Panc1 (cell line): Measurements from ENCODE around the gene ANKRD13D.

ENCODE experiments used
- POLR2AphosphoS5 ChIP-seq: IDR thresholded peaks from 2 replicates; pipeline ENCODE4 v1.6.1; 2012; ENCODE audit warnings: mild to moderate bottlenecking, low read depth, low read length, moderate library complexity
- TCF7L2 ChIP-seq: IDR thresholded peaks from 2 replicates; pipeline ENCODE4 v1.6.1; 2011; ENCODE audit warnings: mild to moderate bottlenecking, low read depth, low read length, inconsistent platforms
- TF ChIP-seq, protein P1 (sequence below): fragments of 450-650 bp; IDR thresholded peaks from 2 replicates; pipeline ENCODE4 v1.5.1; 2017; ENCODE audit warnings: mild to moderate bottlenecking
- TF ChIP-seq, protein P2 (sequence below), 2 experiments: IDR thresholded peaks; 2 replicates each; pipeline ENCODE4 v1.6.1; 2011 to 2012; ENCODE audit warnings: low read depth in 2 of 2, control low read depth in 1 of 2, low read length in 1 of 2, mild to moderate bottlenecking in 1 of 2, moderate library complexity in 1 of 2; ENCODE audit not compliant: insufficient read depth in 1 of 2

DNA sequence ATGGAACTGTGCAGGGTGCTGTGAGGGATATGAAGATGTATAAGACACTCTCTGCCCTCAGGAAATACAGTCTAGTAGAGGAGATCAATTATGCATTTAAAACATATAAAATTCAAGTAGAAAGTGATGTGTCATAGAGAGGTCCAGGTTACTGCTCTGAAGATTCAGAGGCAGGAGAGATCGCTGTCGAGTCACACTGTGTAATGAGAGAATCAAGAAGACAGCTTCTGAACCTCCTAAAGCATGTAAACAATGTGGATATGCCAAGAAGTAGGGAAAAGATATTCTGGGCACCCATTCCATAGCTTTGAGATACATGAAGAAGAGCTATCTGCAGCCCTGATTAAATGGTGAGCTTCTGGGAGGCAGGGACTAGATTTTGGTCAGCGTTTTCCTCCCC is 30.9 kb downstream of the ANKRD13D start:
- TF ChIP-seq, protein P1, sequence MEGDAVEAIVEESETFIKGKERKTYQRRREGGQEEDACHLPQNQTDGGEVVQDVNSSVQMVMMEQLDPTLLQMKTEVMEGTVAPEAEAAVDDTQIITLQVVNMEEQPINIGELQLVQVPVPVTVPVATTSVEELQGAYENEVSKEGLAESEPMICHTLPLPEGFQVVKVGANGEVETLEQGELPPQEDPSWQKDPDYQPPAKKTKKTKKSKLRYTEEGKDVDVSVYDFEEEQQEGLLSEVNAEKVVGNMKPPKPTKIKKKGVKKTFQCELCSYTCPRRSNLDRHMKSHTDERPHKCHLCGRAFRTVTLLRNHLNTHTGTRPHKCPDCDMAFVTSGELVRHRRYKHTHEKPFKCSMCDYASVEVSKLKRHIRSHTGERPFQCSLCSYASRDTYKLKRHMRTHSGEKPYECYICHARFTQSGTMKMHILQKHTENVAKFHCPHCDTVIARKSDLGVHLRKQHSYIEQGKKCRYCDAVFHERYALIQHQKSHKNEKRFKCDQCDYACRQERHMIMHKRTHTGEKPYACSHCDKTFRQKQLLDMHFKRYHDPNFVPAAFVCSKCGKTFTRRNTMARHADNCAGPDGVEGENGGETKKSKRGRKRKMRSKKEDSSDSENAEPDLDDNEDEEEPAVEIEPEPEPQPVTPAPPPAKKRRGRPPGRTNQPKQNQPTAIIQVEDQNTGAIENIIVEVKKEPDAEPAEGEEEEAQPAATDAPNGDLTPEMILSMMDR, result no peak
- TF ChIP-seq TCF7L2, result no peak
- no peak for TF ChIP-seq POLR2AphosphoS5
- TF ChIP-seq, protein P2, sequence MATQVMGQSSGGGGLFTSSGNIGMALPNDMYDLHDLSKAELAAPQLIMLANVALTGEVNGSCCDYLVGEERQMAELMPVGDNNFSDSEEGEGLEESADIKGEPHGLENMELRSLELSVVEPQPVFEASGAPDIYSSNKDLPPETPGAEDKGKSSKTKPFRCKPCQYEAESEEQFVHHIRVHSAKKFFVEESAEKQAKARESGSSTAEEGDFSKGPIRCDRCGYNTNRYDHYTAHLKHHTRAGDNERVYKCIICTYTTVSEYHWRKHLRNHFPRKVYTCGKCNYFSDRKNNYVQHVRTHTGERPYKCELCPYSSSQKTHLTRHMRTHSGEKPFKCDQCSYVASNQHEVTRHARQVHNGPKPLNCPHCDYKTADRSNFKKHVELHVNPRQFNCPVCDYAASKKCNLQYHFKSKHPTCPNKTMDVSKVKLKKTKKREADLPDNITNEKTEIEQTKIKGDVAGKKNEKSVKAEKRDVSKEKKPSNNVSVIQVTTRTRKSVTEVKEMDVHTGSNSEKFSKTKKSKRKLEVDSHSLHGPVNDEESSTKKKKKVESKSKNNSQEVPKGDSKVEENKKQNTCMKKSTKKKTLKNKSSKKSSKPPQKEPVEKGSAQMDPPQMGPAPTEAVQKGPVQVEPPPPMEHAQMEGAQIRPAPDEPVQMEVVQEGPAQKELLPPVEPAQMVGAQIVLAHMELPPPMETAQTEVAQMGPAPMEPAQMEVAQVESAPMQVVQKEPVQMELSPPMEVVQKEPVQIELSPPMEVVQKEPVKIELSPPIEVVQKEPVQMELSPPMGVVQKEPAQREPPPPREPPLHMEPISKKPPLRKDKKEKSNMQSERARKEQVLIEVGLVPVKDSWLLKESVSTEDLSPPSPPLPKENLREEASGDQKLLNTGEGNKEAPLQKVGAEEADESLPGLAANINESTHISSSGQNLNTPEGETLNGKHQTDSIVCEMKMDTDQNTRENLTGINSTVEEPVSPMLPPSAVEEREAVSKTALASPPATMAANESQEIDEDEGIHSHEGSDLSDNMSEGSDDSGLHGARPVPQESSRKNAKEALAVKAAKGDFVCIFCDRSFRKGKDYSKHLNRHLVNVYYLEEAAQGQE (IDR thresholded peaks at IDR 0.05; ENCODE audit: insufficient read depth in 1 of 2, low read depth in 2 of 2, low read length in 1 of 2), result no peak
